ENCODE results near the gene FOXA1.

FOXA1 gene

DNA sequence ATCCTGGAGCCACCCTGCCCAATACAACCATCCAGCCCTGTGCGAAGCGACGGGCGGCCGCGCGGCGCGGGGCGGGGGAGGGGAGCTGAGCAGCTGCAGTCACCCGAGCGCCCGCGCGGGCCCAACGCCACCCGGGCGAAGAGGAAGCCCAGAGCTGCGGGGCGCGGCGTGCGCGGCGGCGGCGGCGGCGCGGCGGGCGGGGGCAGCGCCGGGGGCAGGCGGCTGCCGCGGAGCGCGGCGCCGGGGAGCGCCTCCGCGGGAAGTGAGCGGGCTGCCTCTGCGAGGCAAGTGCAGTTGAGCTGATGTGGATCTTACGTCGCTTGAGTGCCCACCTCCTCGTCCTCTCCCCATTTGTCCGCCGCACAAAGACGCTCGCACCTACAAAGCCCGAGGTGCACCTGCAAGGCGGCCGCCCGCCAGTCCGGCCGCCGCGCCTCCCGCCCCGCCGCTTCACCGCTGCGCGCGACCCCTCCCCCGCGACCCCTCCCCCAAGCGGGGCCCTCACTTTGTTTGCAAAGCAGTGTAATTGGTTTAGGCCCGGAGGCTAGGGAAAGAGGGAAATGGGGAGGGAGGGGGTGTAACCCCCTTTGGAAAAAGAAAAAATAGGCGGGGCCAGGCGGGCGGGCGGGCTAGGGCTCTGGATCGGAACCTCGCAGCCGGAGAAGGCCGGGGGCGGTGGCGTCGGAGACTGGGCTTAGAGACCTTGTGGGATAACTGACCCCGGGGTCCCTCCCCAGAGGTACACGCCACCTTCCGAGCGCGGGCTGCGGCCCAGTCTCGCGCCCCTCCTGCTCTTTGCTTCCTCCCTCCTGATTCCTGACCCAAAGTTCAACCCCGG lies at the start of gene FOXA1, which contains the start of gene TTC6:
FOXA1 (minus strand) TSS at position 279 of the 838 bp plus-strand sequence; CDS start at position 2, 277 bp downstream.
TTC6 (plus strand) TSS at position 659 of the 838 bp plus-strand sequence. CDS start 26,436 bp downstream, outside the sequence.
- DNase-seq = no peak

DNA sequence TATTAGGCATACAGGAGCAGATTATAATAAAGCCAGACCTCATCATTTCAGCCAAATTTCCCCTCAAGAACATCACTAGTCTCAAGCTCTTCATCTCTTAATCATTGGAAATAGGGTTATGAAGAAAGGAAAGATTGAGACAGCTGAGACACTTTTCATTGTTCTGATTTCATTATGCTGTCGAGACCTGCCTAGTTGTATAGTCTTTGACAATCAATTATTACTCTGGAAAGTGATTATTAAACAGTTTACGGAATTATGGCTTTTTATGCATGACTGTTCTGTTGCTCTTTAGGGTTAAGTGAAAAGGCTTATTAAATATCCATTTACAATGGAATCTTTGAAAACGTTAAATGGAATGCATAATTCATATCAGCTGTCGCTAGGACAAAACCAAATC lies 48.7 kb upstream of the FOXA1 start:
- DNase-seq = no peak

- no peak for DNase-seq
These were observed 47.1 kb upstream of the FOXA1 start for GRCh38 chr14:37642125-37642524.

- no peak for DNase-seq
These were observed 46.1 kb upstream of the FOXA1 start for GRCh38 chr14:37641117-37641516.

- no peak for DNase-seq
These were observed 43.5 kb upstream of the FOXA1 start for GRCh38 chr14:37638599-37638998.

DNA sequence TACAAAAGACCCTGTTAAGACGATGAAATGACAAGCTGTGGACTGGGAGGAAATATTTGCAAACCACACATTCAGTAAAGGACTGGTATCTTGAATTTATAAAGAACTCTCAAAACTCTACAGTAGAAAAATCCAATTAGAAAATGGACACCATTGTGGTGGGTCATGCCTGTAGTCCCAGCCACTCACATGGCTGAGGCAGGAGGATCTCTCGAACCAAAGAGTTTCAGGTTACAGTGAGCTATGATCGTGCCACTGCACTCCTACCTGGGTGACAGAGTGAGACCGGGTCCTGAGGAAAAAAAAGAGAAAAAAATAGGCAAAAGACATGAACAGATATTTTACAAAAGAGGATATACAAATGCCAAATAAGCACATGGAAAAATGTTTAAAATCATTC lies 42.3 kb upstream of the FOXA1 start:
- no peak for DNase-seq

DNA sequence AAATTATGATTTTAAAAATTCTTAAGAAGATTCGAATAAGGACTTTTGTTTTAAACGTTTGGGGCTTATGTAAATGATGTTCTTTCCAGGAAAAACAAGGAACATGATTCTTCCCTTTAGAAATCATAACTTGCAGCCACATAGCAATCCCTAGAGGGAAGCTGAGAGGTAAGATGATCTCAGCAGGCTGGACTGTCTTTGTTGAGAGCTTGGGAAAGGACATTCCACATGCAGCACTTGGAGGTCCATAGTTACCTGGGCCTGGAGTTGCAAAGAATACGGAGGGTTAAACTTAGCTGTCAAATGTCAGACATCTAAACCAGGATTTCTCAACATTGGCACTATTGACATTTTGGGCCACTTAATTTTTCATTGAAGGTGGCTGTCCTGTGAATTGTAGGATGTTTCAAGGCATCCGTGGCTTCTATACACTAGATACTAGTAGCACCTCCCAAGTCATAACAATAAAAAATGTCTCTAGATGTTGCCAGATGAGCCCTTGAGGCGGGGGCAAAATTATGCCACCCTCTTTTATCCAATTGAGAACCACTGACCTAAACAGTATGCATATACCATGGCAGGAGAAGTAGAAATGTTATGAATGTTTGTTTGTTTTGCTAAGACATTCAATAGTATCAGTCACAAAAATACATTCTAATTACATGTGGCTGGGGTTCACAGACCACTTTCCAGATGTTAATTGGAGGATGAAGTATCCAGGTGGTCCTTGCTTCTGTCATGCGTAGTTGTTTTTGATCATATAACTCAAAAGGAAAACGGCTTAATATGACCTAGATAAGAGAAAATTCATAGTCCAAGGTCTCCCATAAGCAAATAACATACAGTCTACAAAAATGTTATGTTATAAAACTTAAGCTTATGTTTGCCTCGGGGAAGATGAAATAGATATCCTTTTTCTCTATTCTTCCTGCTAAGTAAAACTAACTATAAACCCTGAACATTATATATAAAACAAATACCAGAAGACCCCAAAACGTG lies 30.8 kb upstream of the FOXA1 start:
- no peak for DNase-seq

DNA sequence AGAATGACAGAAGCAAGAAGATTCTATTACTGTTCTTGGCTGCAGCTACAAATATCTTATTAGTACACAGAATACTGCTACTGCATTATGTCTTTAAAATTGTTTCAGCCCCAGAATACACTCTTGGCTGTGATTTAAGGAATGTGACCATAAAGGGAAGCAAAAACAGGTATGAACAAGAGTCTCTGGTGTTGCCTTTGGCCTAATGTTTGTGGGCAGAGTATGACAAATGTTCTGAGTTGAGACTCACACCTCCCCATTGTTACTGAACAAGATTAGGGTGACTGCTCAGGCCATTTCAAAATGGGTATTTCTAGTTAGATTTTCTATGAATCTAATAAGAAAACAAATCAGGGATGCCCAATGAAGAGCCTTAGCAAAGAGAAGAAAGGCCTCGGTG lies 28.9 kb upstream of the FOXA1 start:
- no peak for DNase-seq

- DNase-seq = no peak
These were observed 28.4 kb upstream of the FOXA1 start for GRCh38 chr14:37623426-37623951.

DNA sequence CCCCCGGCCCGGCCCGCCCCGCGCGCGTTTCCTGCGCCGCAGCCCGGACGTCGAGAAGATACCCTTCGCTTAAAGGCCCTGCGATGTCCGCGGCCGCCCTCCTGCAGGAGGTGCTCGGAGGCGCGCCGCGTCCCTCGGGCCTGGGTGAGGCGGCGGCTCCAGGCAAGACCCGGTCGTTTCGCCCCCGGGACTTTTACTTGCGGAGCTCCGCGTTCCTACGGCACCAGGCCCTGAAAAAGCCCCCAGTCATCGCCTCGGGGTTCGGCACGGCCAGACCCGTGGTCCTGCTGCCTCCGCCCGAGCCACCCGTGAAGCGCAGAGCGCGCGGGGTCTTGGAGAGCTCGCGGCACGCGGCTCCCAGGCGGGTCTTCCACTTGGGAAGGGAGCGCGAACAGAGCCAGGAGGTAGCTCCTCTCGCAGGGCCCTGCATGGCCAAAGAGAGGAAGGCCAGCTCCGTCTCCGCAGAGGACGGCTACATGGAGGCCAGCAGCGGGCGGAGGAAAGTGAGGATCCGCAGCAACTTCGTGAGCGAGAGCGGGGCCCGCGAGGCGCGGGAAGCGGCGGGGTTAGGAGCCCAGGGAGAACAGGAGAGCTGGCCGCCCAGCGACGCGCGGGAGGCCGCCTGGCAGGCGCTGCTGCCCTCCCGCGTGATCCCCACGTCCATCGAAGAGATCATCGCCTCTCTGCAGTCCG lies 27.3 kb upstream of the FOXA1 start:
- DNase-seq = no peak

GRCh38 chr14:37620856-37621255 lies 25.8 kb upstream of the FOXA1 start:
- no peak for DNase-seq

DNA sequence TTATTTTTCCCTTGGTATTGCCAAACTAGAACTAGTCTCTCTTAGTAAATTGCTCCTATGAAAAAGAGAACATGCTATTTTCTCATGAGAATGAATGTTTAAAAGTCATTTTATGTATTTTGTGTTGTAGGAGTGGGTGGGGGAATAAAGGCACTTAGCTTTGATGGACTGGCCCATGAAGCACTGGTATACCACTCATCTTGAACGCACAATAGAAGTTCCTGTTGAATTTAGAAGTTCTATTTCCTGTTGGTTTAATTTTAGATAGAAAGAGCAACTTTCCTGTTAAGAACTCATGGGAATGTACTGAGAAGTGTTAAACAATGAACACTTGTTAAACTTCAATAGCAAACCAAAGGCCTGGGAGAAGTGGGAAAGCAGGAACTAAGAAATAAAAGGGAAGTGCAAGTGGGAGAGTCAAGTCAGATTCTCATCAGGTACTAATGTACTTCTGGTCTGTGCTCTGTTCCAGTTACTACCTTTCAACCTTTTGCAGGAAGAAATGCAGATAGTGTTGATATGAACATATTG lies 23.5 kb upstream of the FOXA1 start:
- no peak for DNase-seq

GRCh38 chr14:37617864-37618365 lies 22.9 kb upstream of the FOXA1 start:
- DNase-seq = no peak

- DNase-seq = no peak
These were observed 21.8 kb upstream of the FOXA1 start for GRCh38 chr14:37616853-37617252.

GRCh38 chr14:37615582-37616289 lies 20.7 kb upstream of the FOXA1 start:
- no peak for DNase-seq

DNA sequence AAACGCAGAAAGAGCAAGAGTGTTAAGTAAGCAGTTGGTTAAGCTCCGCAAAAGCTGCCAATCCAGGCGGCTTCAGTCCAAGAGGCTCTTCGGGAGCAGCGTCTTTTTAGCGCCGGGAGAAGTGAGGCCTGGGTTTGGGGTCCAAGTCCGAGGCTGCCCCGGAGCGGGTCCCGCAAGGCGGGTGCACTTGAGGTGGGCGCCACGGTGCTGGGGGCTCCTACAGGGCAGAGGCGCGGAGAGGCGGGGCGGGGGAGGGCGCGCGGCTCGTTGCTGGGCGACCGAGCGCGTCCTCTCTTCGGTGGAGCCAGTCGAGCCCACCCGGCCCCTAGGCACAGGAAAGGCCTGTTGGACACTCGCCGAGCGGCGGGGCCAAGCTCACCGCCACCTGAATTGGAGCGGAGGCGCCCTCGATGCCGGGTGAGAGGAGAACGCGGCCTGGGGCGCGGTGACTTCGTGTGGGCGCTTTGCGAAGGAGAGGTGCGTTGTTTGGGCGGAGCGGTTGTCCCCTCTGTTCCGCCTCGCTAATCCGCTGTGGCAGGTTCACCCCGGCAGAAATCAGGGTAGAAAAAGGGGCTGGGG lies 16.0 kb upstream of the FOXA1 start:
- no peak for DNase-seq

GRCh38 chr14:37608649-37609048 lies 13.6 kb upstream of the FOXA1 start:
- DNase-seq = no peak

GRCh38 chr14:37606678-37607077 lies 11.6 kb upstream of the FOXA1 start:
- no peak for DNase-seq

GRCh38 chr14:37603688-37604251 lies 8.7 kb upstream of the FOXA1 start:
- no peak for DNase-seq

GRCh38 chr14:37602605-37603453 lies 7.8 kb upstream of the FOXA1 start:
- no peak for DNase-seq
